IMR-90 (cell line): ENCODE data around the gene OSBPL9. TPM values are rescaled to one million over a fixed set of nuclear protein-coding genes. Genes with fewer than 3 reads are reported as not detected.

ENCODE experiments used
- ATAC-seq: fragments of 200-7000 bp; cut with Tn5 transposase; 2 replicates; pipeline ENCODE4 v1.9.1; 2020; ENCODE audit warnings: low read depth, mild to moderate bottlenecking, moderate library complexity
- BruUV-seq: library from RNA; stranded (reverse); fragments of 400-500 nt; replicated peaks from 2 replicates; lab custom pipeline; 2021; lab: Mats Ljungman, UMichigan
- CTCF ChIA-PET: fragments of 300-600 bp; formaldehyde crosslinking; extraction: SDS; loops from one replicate; lab custom pipeline; 2021; ENCODE audit warnings: antibody characterized with exemption; lab: Yijun Ruan, JAX
- POLR2A ChIA-PET: fragments of 300-600 bp; sonication (Branson Sonifier 250); formaldehyde crosslinking; loops from one replicate; lab custom pipeline; 2022; ENCODE audit warnings: antibody characterized with exemption; ENCODE audit not compliant: unreplicated experiment; lab: Charles Lee
- DNase-seq: peaks from one replicate; pipeline ENCODE4 v3.0.0; 2013
- H2AFZ ChIP-seq: replicated peaks from 2 replicates; pipeline ENCODE3; 2013; ENCODE audit warnings: low read length, mild to moderate bottlenecking; ENCODE audit not compliant: poor library complexity
- H2AK5ac ChIP-seq: 2 replicates; pipeline ENCODE4 v1.6.1; 2013; ENCODE audit warnings: low read depth, low read length, inconsistent platforms
- H2AK9ac ChIP-seq: replicated peaks from 2 replicates; pipeline ENCODE3; 2013; ENCODE audit warnings: mild to moderate bottlenecking, low read depth, low read length, moderate library complexity; ENCODE audit not compliant: poor library complexity
- H2BK120ac ChIP-seq: 2 replicates; pipeline ENCODE4 v1.6.1; 2013; ENCODE audit warnings: low read depth, low read length, inconsistent platforms
- H2BK15ac ChIP-seq: 3 replicates; pipeline ENCODE4 v1.6.1; 2013; ENCODE audit warnings: low read depth, low read length, inconsistent platforms
- H2BK20ac ChIP-seq: 2 replicates; pipeline ENCODE4 v1.6.1; 2013; ENCODE audit warnings: low read depth, mild to moderate bottlenecking, inconsistent platforms, low read length, moderate library complexity
- H2BK5ac ChIP-seq: 2 replicates; pipeline ENCODE4 v1.6.1; 2013; ENCODE audit warnings: mild to moderate bottlenecking, low read depth, low read length, inconsistent platforms; ENCODE audit not compliant: poor library complexity, severe bottlenecking
- H3K14ac ChIP-seq: replicated peaks from 2 replicates; pipeline ENCODE4 v1.6.1; 2013; ENCODE audit warnings: low read depth, low read length, inconsistent platforms
- H3K18ac ChIP-seq: 2 replicates; pipeline ENCODE4 v1.6.1; 2013; ENCODE audit warnings: low read depth, low read length, control low read depth
- H3K23ac ChIP-seq: 2 replicates; pipeline ENCODE4 v1.6.1; 2013; ENCODE audit warnings: low read depth, low read length, inconsistent platforms
- H3K27ac ChIP-seq: 2 replicates; pipeline ENCODE4 v1.5.1; 2013; ENCODE audit warnings: mild to moderate bottlenecking, control low read depth, low read length; ENCODE audit not compliant: insufficient read depth
- H3K27me3 ChIP-seq: 2 replicates; pipeline ENCODE4 v1.6.1; 2013; ENCODE audit warnings: low read length; ENCODE audit not compliant: control insufficient read depth, insufficient read depth
- H3K36me3 ChIP-seq: 2 replicates; pipeline ENCODE4 v1.6.1; 2013; ENCODE audit warnings: low read length, mixed read lengths; ENCODE audit not compliant: control insufficient read depth, insufficient read depth
- H3K4ac ChIP-seq: 2 replicates; pipeline ENCODE4 v1.6.1; 2013; ENCODE audit warnings: low read depth, low read length, inconsistent platforms
- H3K4me1 ChIP-seq: 2 replicates; pipeline ENCODE4 v1.6.1; 2013; ENCODE audit warnings: low read length, mixed read lengths; ENCODE audit not compliant: control insufficient read depth, insufficient read depth
- H3K4me2 ChIP-seq: 2 replicates; pipeline ENCODE4 v1.6.1; 2013; ENCODE audit warnings: low read depth, mild to moderate bottlenecking, control low read depth, low read length, moderate library complexity
- H3K4me3 ChIP-seq: 2 replicates; pipeline ENCODE4 v1.5.1; 2013; ENCODE audit warnings: low read depth, mild to moderate bottlenecking, control low read depth, low read length, moderate library complexity; ENCODE audit not compliant: insufficient read depth
- H3K56ac ChIP-seq: 2 replicates; pipeline ENCODE4 v1.6.1; 2013; ENCODE audit warnings: low read length, inconsistent platforms; ENCODE audit not compliant: insufficient read depth; ENCODE audit errors: extremely low read depth
- H3K79me1 ChIP-seq, 2 experiments: 2 replicates each; pipeline ENCODE4 v1.6.1; 2013; ENCODE audit warnings: low read length in 2 of 2, inconsistent platforms in 1 of 2, low read depth in 1 of 2
- H3K9ac ChIP-seq: 2 replicates; pipeline ENCODE4 v1.6.1; 2013; ENCODE audit warnings: low read depth, low read length, control low read depth
- H3K9me1 ChIP-seq: 2 replicates; pipeline ENCODE4 v1.6.1; 2013; ENCODE audit warnings: low read length, inconsistent platforms; ENCODE audit not compliant: insufficient read depth
- H3K9me3 ChIP-seq: 2 replicates; pipeline ENCODE4 v1.6.1; 2013; ENCODE audit warnings: low read length; ENCODE audit not compliant: control insufficient read depth, insufficient read depth
- H4K20me1 ChIP-seq: 2 replicates; pipeline ENCODE4 v1.6.1; 2013; ENCODE audit warnings: low read length, inconsistent platforms; ENCODE audit not compliant: insufficient read depth
- H4K5ac ChIP-seq: 2 replicates; pipeline ENCODE4 v1.6.1; 2013; ENCODE audit warnings: mild to moderate bottlenecking, low read depth, low read length, control low read depth
- H4K8ac ChIP-seq, 2 experiments: 2 replicates each; pipeline ENCODE4 v1.6.1; 2013; ENCODE audit warnings: low read depth in 2 of 2, low read length in 2 of 2, control low read depth in 1 of 2, inconsistent platforms in 1 of 2
- H4K91ac ChIP-seq: 2 replicates; pipeline ENCODE4 v1.6.1; 2013; ENCODE audit warnings: low read depth, low read length, inconsistent platforms; ENCODE audit not compliant: insufficient read depth
- BHLHE40 ChIP-seq: fragments of 150-350 bp; IDR thresholded peaks from 2 replicates; pipeline ENCODE4 v1.6.1; 2016; ENCODE audit warnings: mild to moderate bottlenecking, low read depth, low read length
- CEBPB ChIP-seq: IDR thresholded peaks from 2 replicates; pipeline ENCODE4 v1.6.1; 2012; ENCODE audit warnings: low read depth, low read length, improper control_type of control experiment
- CHD1 ChIP-seq: IDR thresholded peaks from 2 replicates; pipeline ENCODE4 v1.6.1; 2012; ENCODE audit warnings: low read depth, low read length, improper control_type of control experiment
- FOS ChIP-seq: fragments of 150-350 bp; IDR thresholded peaks from 2 replicates; pipeline ENCODE4 v1.6.1; 2016; ENCODE audit warnings: low read depth, low read length
- MAFK ChIP-seq: IDR thresholded peaks from 2 replicates; pipeline ENCODE4 v1.6.1; 2012; ENCODE audit warnings: low read depth, low read length, improper control_type of control experiment
- MAZ ChIP-seq: IDR thresholded peaks from 2 replicates; pipeline ENCODE4 v1.6.1; 2012; ENCODE audit warnings: low read depth, mild to moderate bottlenecking, low read length, improper control_type of control experiment, moderate library complexity, borderline replicate concordance
- MXI1 ChIP-seq: IDR thresholded peaks from 2 replicates; pipeline ENCODE4 v1.6.1; 2012; ENCODE audit warnings: low read depth, mild to moderate bottlenecking, low read length, moderate library complexity, borderline replicate concordance
- NFE2L2 ChIP-seq: fragments of 150-350 bp; IDR thresholded peaks from 2 replicates; pipeline ENCODE4 v1.6.1; 2016; ENCODE audit warnings: low read depth, mild to moderate bottlenecking, low read length
- POLR2A ChIP-seq: IDR thresholded peaks from 2 replicates; pipeline ENCODE4 v1.6.1; 2012; ENCODE audit warnings: mild to moderate bottlenecking, low read depth, low read length
- RAD21 ChIP-seq: IDR thresholded peaks from 2 replicates; pipeline ENCODE4 v1.6.1; 2012; ENCODE audit warnings: low read length, improper control_type of control experiment
- RCOR1 ChIP-seq: IDR thresholded peaks from 2 replicates; pipeline ENCODE4 v1.6.1; 2012; ENCODE audit warnings: mild to moderate bottlenecking, low read length, improper control_type of control experiment; ENCODE audit not compliant: insufficient replicate concordance
- RFX5 ChIP-seq: IDR thresholded peaks from 2 replicates; pipeline ENCODE4 v1.8.0; 2012; ENCODE audit warnings: low read depth, mild to moderate bottlenecking, low read length, moderate library complexity
- SMC3 ChIP-seq: fragments of 150-350 bp; IDR thresholded peaks from 2 replicates; pipeline ENCODE4 v1.6.1; 2016; ENCODE audit warnings: low read depth, mild to moderate bottlenecking, antibody characterized with exemption, low read length, moderate library complexity
- WGBS, 2 experiments: methylation state at CpG; one replicate each; pipeline versions ENCODE4 v1.1.5 to v1.1.7; 2013; ENCODE audit warnings: missing lambda C conversion rate in 2 of 2; ENCODE audit not compliant: insufficient read length in 1 of 2; ENCODE audit errors: extremely low coverage in 2 of 2; 5-methylcytosine and 5-hydroxymethylcytosine counted together
- dilution Hi-C: fragments of 300-500 bp; cut with HindIII; formaldehyde crosslinking; loops from one replicate; pipeline ENCODE4 v1.14.3; 2018; ENCODE audit warnings: low sequenced_read_pairs; ENCODE audit not compliant: unreplicated experiment
- in situ Hi-C: fragments of 300-500 bp; cut with MboI; formaldehyde crosslinking; loops from 3 replicates; pipeline ENCODE4 v1.14.3; 2019; ENCODE audit warnings: low sequenced_read_pairs, inconsistent platforms, mixed read lengths
- intact Hi-C: fragments of 100-400 bp; cut with micrococcal nuclease; formaldehyde crosslinking; loops from 2 replicates; pipeline ENCODE4 v1.10.0; 2022
- polyA plus RNA-seq, 3 experiments: library from polyadenylated mRNA; depleted of rRNA; stranded (reverse); fragments of >200 nt; gene quantifications; 2 replicates each; pipeline ENCODE4 v1.2.3, GENCODE V29; 2012; ENCODE audit warnings: low replicate concordance in 1 of 3
- total RNA-seq: library from RNA; depleted of rRNA; stranded (reverse); fragments of >200 nt; gene quantifications from 2 replicates; pipeline ENCODE4 v1.2.3, GENCODE V29; 2012
- TF ChIP-seq, protein P1 (sequence below): conservative IDR thresholded peaks from 2 replicates; pipeline ENCODE4 v1.5.1; 2012; ENCODE audit warnings: mild to moderate bottlenecking, low read depth, low read length, improper control_type of control experiment
- TF ChIP-seq, protein P2 (sequence below): fragments of 150-350 bp; IDR thresholded peaks from 2 replicates; pipeline ENCODE4 v1.6.1; 2017; ENCODE audit warnings: mild to moderate bottlenecking, antibody characterized with exemption, low read length, low read depth
- TF ChIP-seq, protein P3 (sequence below): fragments of 150-350 bp; IDR thresholded peaks from 2 replicates; pipeline ENCODE4 v1.6.1; 2016; ENCODE audit warnings: low read depth, mild to moderate bottlenecking, low read length, moderate library complexity, borderline replicate concordance

Gene OSBPL9
- total and polyA plus RNA-seq, 2 of the 4 experiments (the other 2 are of a cell fraction): 51.4 to 127 TPM

DNA sequence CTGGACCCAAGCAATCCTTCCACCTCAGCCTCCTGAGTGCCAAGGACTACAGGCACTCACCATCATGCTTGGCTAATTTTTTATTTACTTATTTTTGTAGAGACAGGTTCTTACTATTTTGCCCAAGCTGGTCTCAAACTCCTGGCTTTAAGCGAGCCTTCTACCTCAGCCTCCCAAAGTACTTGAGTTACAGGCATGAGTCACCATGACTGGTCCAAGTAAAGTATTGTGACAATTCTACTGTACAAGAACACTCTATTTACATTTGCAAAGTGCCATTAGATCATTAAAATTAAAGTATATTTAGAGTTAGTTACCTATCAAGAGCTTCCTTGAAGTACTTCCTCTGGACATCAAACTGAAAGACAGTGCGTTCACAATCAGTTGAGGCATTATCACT, 216.8 kb downstream of the OSBPL9 start:
- no peak overlapping the region for H3K4me2 ChIP-seq
- H3K4me1 ChIP-seq: no peaks in the 10 kb centered on the region
- H4K20me1 ChIP-seq: no peaks in the 10 kb centered on the region
- H3K4ac ChIP-seq: no peak overlapping the region
- H3K56ac ChIP-seq: no peak overlapping the region
- ChIA-PET CTCF (no interaction called here), POLR2A (no interaction called here)
- no peak overlapping the region for H4K5ac ChIP-seq
- H2BK5ac ChIP-seq: no peak overlapping the region
- dilution Hi-C loops: no loop called here
- intact Hi-C loops: no loop called here
- H2BK20ac ChIP-seq: no peak overlapping the region
- H2BK15ac ChIP-seq: no peak overlapping the region
- H3K27ac ChIP-seq: no peak overlapping the region
- H3K27me3 ChIP-seq: no peaks in the 10 kb centered on the region
- no CpG with 5 or more reads among the region's 2 CpGs for WGBS, 2 experiments
- no peak overlapping the region for H3K23ac ChIP-seq
- H4K91ac ChIP-seq: no peak overlapping the region
- H3K36me3 ChIP-seq: peaks cover 24% of the 10 kb centered on the region
- H3K9ac ChIP-seq: no peak overlapping the region
- no peak for TF ChIP-seq RAD21
- TF ChIP-seq MXI1: no peak
- TF ChIP-seq, protein P1, sequence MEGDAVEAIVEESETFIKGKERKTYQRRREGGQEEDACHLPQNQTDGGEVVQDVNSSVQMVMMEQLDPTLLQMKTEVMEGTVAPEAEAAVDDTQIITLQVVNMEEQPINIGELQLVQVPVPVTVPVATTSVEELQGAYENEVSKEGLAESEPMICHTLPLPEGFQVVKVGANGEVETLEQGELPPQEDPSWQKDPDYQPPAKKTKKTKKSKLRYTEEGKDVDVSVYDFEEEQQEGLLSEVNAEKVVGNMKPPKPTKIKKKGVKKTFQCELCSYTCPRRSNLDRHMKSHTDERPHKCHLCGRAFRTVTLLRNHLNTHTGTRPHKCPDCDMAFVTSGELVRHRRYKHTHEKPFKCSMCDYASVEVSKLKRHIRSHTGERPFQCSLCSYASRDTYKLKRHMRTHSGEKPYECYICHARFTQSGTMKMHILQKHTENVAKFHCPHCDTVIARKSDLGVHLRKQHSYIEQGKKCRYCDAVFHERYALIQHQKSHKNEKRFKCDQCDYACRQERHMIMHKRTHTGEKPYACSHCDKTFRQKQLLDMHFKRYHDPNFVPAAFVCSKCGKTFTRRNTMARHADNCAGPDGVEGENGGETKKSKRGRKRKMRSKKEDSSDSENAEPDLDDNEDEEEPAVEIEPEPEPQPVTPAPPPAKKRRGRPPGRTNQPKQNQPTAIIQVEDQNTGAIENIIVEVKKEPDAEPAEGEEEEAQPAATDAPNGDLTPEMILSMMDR: no peak
- TF ChIP-seq MAFK: no peak
- no peak for TF ChIP-seq FOS
- no peak for TF ChIP-seq RFX5
- TF ChIP-seq, protein P2, sequence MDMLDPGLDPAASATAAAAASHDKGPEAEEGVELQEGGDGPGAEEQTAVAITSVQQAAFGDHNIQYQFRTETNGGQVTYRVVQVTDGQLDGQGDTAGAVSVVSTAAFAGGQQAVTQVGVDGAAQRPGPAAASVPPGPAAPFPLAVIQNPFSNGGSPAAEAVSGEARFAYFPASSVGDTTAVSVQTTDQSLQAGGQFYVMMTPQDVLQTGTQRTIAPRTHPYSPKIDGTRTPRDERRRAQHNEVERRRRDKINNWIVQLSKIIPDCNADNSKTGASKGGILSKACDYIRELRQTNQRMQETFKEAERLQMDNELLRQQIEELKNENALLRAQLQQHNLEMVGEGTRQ: no peak
- no peak for TF ChIP-seq CEBPB
- TF ChIP-seq, protein P3, sequence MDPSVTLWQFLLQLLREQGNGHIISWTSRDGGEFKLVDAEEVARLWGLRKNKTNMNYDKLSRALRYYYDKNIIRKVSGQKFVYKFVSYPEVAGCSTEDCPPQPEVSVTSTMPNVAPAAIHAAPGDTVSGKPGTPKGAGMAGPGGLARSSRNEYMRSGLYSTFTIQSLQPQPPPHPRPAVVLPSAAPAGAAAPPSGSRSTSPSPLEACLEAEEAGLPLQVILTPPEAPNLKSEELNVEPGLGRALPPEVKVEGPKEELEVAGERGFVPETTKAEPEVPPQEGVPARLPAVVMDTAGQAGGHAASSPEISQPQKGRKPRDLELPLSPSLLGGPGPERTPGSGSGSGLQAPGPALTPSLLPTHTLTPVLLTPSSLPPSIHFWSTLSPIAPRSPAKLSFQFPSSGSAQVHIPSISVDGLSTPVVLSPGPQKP: no peak
- no peak for TF ChIP-seq MAZ
- no peak for TF ChIP-seq RCOR1
- no peak for TF ChIP-seq POLR2A
- no peak for TF ChIP-seq CHD1
- TF ChIP-seq BHLHE40: no peak
- TF ChIP-seq NFE2L2: no peak
- TF ChIP-seq SMC3: no peak
- H3K9me1 ChIP-seq: peaks cover 3% of the 10 kb centered on the region
- no peak overlapping the region for H2BK120ac ChIP-seq
- no peak overlapping the region for H3K14ac ChIP-seq
- H3K18ac ChIP-seq: no peak overlapping the region
- no peak overlapping the region for H3K4me3 ChIP-seq
- H2AFZ ChIP-seq: no peak overlapping the region
- ATAC-seq: no peak
- H3K79me1 ChIP-seq: peaks cover 8 to 36% of the 10 kb centered on the region in 2 experiments; a peak in 3 of 4 replicates
- H2AK9ac ChIP-seq: no peak overlapping the region
- H4K8ac ChIP-seq: no peak overlapping the region
- in situ Hi-C loops: no loop called here
- BruUV-seq: no TSS peak
- DNase-seq: peak; percentile 32
- no peak overlapping the region for H2AK5ac ChIP-seq
- no peaks in the 10 kb centered on the region for H3K9me3 ChIP-seq
